Transverse colon (tissue), 4 donors: ENCODE data around the gene KIAA1755. TPM values are rescaled to one million over a fixed set of nuclear protein-coding genes. Genes with fewer than 3 reads are reported as not detected.

Experiments
- DNase-seq: peaks from one replicate; pipeline ENCODE4 v3.0.0-alpha.2; 2019
- H3K27ac ChIP-seq, 4 donors: fragments of 200-600 bp; sonication (generic); 2 replicates each; pipeline ENCODE4 v1.5.1; 2016 to 2018; ENCODE audit warnings: inconsistent platforms in 4 of 4
- H3K27me3 ChIP-seq: fragments of 200-600 bp; sonication (generic); 2 replicates; pipeline ENCODE4 v1.5.1; 2017; ENCODE audit warnings: inconsistent platforms
- H3K36me3 ChIP-seq, 4 donors: fragments of 200-600 bp; sonication (generic); 2 replicates each; pipeline ENCODE4 v1.5.1; 2017 to 2019; ENCODE audit warnings: inconsistent platforms in 4 of 4
- H3K4me1 ChIP-seq, 4 donors: fragments of 200-600 bp; sonication (generic); 2 replicates each; pipeline ENCODE4 v1.5.1; 2017 to 2020; ENCODE audit warnings: inconsistent platforms in 4 of 4
- H3K4me3 ChIP-seq, 4 donors: fragments of 200-600 bp; sonication (generic); 1 replicate in 1 of 4; 2 replicates in 3 of 4; pipeline versions ENCODE4 v1.5.1 to v1.6.1; 2017 to 2019; ENCODE audit warnings: inconsistent platforms in 4 of 4
- H3K9me3 ChIP-seq, 2 donors: fragments of 200-600 bp; sonication (generic); 2 replicates each; pipeline ENCODE4 v1.5.1; 2017 to 2019; ENCODE audit warnings: inconsistent platforms in 2 of 2
- EP300 ChIP-seq: sonication (generic); formaldehyde crosslinking; IDR thresholded peaks from one replicate; pipeline ENCODE4 v1.6.1; 2017; ENCODE audit warnings: antibody characterized with exemption, low read depth
- POLR2A ChIP-seq: fragments of 450-650 bp; IDR thresholded peaks from one replicate; pipeline ENCODE4 v1.6.1; 2016; ENCODE audit warnings: antibody characterized with exemption, mild to moderate bottlenecking, moderate library complexity
- POLR2AphosphoS5 ChIP-seq, 3 donors: sonication (generic); formaldehyde crosslinking; IDR thresholded peaks; one replicate each; pipeline ENCODE4 v1.6.1; 2016; ENCODE audit warnings: antibody characterized with exemption in 3 of 3
- WGBS, 2 donors: methylation state at CpG; one replicate each; pipeline ENCODE4 v1.1.5; 2018; ENCODE audit warnings: low coverage in 1 of 2; 5-methylcytosine and 5-hydroxymethylcytosine counted together
- in situ Hi-C, 4 donors: fragments of 200-750 bp; cut with MboI; loops; one replicate each; pipeline versions ENCODE4 v1.15.0 to v1.15.1; 2017; ENCODE audit warnings: low sequenced_read_pairs in 3 of 4, low pct_ligation_motif_present in 1 of 4, low pct_unique_long_range_greater_than_20kb in 1 of 4
- intact Hi-C: fragments of 100-400 bp; cut with DNase I; formaldehyde crosslinking; loops from one replicate; pipeline ENCODE4 v1.15.1; 2023; ENCODE audit warnings: low total_unique reads
- total RNA-seq, 4 donors: library from RNA; depleted of rRNA; stranded (reverse); fragments of >200 nt; gene quantifications; one replicate each; pipeline ENCODE4 v1.1.0, GENCODE V29; 2016
- TF ChIP-seq, protein P1 (sequence below), 5 experiments: fragments of 200-600 bp in 3 of 5; fragments of 450-650 bp in 2 of 5; sonication (generic) in 3 of 5; IDR thresholded peaks; 1 replicate in 2 of 5; 2 replicates in 3 of 5; pipeline ENCODE4 v1.5.1; 2016 to 2017; ENCODE audit warnings: antibody characterized with exemption in 5 of 5, inconsistent platforms in 3 of 5, mild to moderate bottlenecking in 2 of 5, moderate library complexity in 1 of 5

The KIAA1755 gene
- total RNA-seq, 4 donors from 2014 or later: 1.6 to 20.2 (median 3.7) TPM

DNA sequence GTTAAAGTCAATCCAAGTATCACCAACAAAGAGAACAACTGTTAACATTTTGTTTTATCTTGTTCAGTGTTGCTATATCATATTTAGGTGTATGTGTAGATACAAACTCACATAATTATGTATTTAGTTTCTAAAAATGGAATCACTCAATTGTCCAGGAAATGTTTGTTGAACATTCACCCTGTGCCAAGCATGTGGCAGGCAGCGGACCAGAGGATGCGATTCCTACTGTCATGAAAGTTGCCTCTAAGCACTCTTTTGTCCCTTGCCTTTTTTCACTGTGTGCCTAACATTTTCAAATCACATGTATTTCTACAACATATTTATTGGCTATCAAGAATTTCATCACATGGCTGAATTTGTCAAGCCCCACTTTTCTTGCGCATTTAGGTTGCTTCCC lies 78.6 kb downstream of the KIAA1755 start:
- 94 to 100% methylated on average over 3 of the region's 3 CpGs for WGBS, 2 donors
- no peak for DNase-seq
- Histone ChIP-seq H3K36me3 (no peaks in the 10 kb centered on the region), H3K4me1 (no peaks in the 10 kb centered on the region), H3K4me3 (no peak overlapping the region), H3K27ac (no peak overlapping the region), H3K9me3 (no peaks in the 10 kb centered on the region), H3K27me3 (peaks cover 15% of the 10 kb centered on the region)
- intact Hi-C loops (no loop called here), in situ Hi-C loops (no loop called here)
- TF ChIP-seq, protein P1, sequence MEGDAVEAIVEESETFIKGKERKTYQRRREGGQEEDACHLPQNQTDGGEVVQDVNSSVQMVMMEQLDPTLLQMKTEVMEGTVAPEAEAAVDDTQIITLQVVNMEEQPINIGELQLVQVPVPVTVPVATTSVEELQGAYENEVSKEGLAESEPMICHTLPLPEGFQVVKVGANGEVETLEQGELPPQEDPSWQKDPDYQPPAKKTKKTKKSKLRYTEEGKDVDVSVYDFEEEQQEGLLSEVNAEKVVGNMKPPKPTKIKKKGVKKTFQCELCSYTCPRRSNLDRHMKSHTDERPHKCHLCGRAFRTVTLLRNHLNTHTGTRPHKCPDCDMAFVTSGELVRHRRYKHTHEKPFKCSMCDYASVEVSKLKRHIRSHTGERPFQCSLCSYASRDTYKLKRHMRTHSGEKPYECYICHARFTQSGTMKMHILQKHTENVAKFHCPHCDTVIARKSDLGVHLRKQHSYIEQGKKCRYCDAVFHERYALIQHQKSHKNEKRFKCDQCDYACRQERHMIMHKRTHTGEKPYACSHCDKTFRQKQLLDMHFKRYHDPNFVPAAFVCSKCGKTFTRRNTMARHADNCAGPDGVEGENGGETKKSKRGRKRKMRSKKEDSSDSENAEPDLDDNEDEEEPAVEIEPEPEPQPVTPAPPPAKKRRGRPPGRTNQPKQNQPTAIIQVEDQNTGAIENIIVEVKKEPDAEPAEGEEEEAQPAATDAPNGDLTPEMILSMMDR (IDR thresholded peaks at IDR 0.05): no peak
- no peak for TF ChIP-seq EP300

DNA sequence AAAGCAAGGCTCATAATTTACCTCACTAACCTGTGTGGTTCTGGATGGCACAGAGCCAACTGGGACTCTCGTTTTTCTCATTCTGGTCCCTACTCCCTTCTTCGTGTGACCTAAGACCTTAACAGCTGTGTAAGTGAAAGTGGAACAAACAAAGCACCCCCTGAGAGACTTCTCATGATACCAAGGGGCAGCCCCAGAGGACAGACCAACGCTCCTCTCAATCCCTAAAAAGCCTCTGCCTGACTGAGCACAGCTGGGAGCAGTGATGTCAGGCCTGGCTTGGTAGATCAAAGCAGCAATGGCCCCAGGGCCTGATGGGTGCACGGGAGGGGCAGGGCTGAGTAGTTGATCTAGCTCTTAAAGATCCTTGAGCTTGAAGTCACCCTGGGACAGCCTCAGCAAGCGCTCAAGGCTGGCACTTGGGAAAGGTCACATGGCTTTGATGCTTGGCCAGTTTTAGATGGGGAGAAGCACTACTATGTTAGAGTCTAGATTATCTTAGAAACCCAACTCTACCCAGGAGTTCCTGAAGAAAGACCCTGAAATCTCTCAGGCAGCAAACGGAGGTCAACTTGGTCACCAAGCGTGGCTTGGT lies 79.2 kb downstream of the KIAA1755 start:
- intact Hi-C loops: no loop called here
- H3K4me3 ChIP-seq: no peak overlapping the region
- DNase-seq: no peak
- no peaks in the 10 kb centered on the region for H3K36me3 ChIP-seq
- H3K27me3 ChIP-seq: peaks cover 15% of the 10 kb centered on the region
- H3K27ac ChIP-seq: no peak overlapping the region
- H3K9me3 ChIP-seq: no peaks in the 10 kb centered on the region
- WGBS, 2 donors: 60 to 78% methylated on average over 1 to 7 of the region's 7 CpGs
- no peak for TF ChIP-seq EP300
- TF ChIP-seq POLR2A: no peak
- no peak for TF ChIP-seq POLR2AphosphoS5 (IDR thresholded peaks at IDR 0.05)
- TF ChIP-seq, protein P1 (IDR thresholded peaks at IDR 0.05): no peak
- no peaks in the 10 kb centered on the region for H3K4me1 ChIP-seq
- in situ Hi-C loops: no loop called here

DNA sequence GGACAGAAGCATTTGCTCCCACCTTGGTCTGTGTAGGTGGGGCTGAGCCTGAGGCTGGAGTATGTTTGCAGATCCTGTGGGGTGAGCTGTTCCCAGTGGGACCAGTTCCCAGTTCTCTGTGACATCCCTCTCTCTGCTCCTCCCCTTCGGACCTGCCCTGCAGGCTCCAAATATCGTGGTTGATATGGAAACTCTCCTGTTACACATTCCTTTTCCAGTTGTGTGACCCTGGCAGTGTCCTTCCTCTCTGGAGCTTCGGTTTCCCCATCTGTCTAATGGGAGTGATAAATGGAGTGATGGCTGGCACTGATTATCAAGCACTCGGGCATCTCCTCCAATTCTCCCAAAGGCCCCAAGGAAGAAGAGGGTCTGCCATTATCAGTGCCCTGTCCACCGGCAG lies 79.8 kb downstream of the KIAA1755 start:
- H3K9me3 ChIP-seq: no peaks in the 10 kb centered on the region
- in situ Hi-C loops (no loop called here), intact Hi-C loops (no loop called here)
- no peak for DNase-seq
- TF ChIP-seq, protein P1 (IDR thresholded peaks at IDR 0.05): no peak
- no peak for TF ChIP-seq POLR2AphosphoS5 (IDR thresholded peaks at IDR 0.05)
- TF ChIP-seq POLR2A: no peak
- TF ChIP-seq EP300: no peak
- no peaks in the 10 kb centered on the region for H3K36me3 ChIP-seq
- H3K27me3 ChIP-seq: peaks cover 15% of the 10 kb centered on the region
- H3K4me1 ChIP-seq: no peaks in the 10 kb centered on the region
- no peak overlapping the region for H3K27ac ChIP-seq
- H3K4me3 ChIP-seq: no peak overlapping the region
- 79% methylated on average over 5 of the region's 5 CpGs; no CpG with 5 or more reads in 1 of the 2 donors for WGBS, 2 donors

- no peaks in the 10 kb centered on the region for H3K4me1 ChIP-seq
- TF ChIP-seq, protein P1 (IDR thresholded peaks at IDR 0.05): no peak
- TF ChIP-seq EP300: no peak
- TF ChIP-seq POLR2AphosphoS5 (IDR thresholded peaks at IDR 0.05): no peak
- no peak for TF ChIP-seq POLR2A
- no peak overlapping the region for H3K4me3 ChIP-seq
- intact Hi-C loops (no loop called here), in situ Hi-C loops (no loop called here)
- WGBS, 2 donors: 57 to 63% methylated on average over 3 to 6 of the region's 6 CpGs
- no peaks in the 10 kb centered on the region for H3K36me3 ChIP-seq
- DNase-seq: no peak
- no peak overlapping the region for H3K27ac ChIP-seq
- H3K9me3 ChIP-seq: no peaks in the 10 kb centered on the region
- peaks cover 14% of the 10 kb centered on the region for H3K27me3 ChIP-seq
These were observed 80.7 kb downstream of the KIAA1755 start for GRCh38 chr20:38179846-38180245.
